ENCODE measurements around the gene RXRB. TPM values are rescaled to one million over a fixed set of nuclear protein-coding genes. Genes with fewer than 3 reads are reported as not detected.

The RXRB gene
- total and polyA plus RNA-seq, 2 of the 13 experiments (the other 11 are each of a cell fraction or from before 2014, with no cell fraction given): 26.7 to 55.7 TPM

- TF ChIP-seq, protein P1, sequence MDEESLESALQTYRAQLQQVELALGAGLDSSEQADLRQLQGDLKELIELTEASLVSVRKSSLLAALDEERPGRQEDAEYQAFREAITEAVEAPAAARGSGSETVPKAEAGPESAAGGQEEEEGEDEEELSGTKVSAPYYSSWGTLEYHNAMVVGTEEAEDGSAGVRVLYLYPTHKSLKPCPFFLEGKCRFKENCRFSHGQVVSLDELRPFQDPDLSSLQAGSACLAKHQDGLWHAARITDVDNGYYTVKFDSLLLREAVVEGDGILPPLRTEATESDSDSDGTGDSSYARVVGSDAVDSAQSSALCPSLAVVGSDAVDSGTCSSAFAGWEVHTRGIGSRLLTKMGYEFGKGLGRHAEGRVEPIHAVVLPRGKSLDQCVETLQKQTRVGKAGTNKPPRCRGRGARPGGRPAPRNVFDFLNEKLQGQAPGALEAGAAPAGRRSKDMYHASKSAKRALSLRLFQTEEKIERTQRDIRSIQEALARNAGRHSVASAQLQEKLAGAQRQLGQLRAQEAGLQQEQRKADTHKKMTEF (CRISPR knock-in tag; IDR thresholded peaks at IDR 0.05): peak; percentile 92; the same call in 1 of the 2 replicates
- TF ChIP-seq ZNF263 (CRISPR knock-in tag; IDR thresholded peaks at IDR 0.05) (peak; percentile 39; the same call in 1 of the 2 replicates), ZNF101 (CRISPR knock-in tag; IDR thresholded peaks at IDR 0.05; ENCODE audit: borderline replicate concordance, low read depth) (0 out of 2 replicates have a peak, but pooled peaks have one; percentile 42), ZNF615 (CRISPR knock-in tag; IDR thresholded peaks at IDR 0.05; ENCODE audit: borderline replicate concordance) (no peak), ZNF883 (CRISPR knock-in tag; IDR thresholded peaks at IDR 0.05; ENCODE audit: not compliant biosample characterization) (peak; percentile 19), RBM39 (IDR thresholded peaks at IDR 0.05; ENCODE audit: low read depth, low read length, poor library complexity, severe bottlenecking) (peak; percentile 62), KLF13 (CRISPR knock-in tag; IDR thresholded peaks at IDR 0.05) (no peak; the same call in 1 of the 2 replicates), THAP11 (CRISPR knock-in tag; IDR thresholded peaks at IDR 0.05) (peak; percentile 68), ZNF775 (CRISPR knock-in tag; IDR thresholded peaks at IDR 0.05; ENCODE audit: borderline replicate concordance) (peak; percentile 79; the same call in 1 of the 2 replicates), SOX6 (IDR thresholded peaks at IDR 0.05) (no peak), SOX6 (CRISPR knock-in tag; IDR thresholded peaks at IDR 0.05) (peak; percentile 62), FOXC1 (CRISPR knock-in tag; IDR thresholded peaks at IDR 0.05; ENCODE audit: borderline replicate concordance) (0 out of 2 replicates have a peak, but pooled peaks have one; percentile 78), TAF1 (CRISPR knock-in tag; IDR thresholded peaks at IDR 0.05) (peak; percentile 86), ZNF777 (CRISPR knock-in tag; IDR thresholded peaks at IDR 0.05) (peak; percentile 79), JDP2 (CRISPR knock-in tag; IDR thresholded peaks at IDR 0.05; ENCODE audit: borderline replicate concordance) (no peak), ZNF292 (CRISPR knock-in tag; IDR thresholded peaks at IDR 0.05; ENCODE audit: borderline replicate concordance, low read depth) (no peak)
- TF ChIP-seq, protein P2, sequence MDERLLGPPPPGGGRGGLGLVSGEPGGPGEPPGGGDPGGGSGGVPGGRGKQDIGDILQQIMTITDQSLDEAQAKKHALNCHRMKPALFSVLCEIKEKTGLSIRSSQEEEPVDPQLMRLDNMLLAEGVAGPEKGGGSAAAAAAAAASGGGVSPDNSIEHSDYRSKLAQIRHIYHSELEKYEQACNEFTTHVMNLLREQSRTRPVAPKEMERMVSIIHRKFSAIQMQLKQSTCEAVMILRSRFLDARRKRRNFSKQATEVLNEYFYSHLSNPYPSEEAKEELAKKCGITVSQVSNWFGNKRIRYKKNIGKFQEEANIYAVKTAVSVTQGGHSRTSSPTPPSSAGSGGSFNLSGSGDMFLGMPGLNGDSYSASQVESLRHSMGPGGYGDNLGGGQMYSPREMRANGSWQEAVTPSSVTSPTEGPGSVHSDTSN (CRISPR knock-in tag; IDR thresholded peaks at IDR 0.05): no peak
- TF ChIP-seq, protein P3, sequence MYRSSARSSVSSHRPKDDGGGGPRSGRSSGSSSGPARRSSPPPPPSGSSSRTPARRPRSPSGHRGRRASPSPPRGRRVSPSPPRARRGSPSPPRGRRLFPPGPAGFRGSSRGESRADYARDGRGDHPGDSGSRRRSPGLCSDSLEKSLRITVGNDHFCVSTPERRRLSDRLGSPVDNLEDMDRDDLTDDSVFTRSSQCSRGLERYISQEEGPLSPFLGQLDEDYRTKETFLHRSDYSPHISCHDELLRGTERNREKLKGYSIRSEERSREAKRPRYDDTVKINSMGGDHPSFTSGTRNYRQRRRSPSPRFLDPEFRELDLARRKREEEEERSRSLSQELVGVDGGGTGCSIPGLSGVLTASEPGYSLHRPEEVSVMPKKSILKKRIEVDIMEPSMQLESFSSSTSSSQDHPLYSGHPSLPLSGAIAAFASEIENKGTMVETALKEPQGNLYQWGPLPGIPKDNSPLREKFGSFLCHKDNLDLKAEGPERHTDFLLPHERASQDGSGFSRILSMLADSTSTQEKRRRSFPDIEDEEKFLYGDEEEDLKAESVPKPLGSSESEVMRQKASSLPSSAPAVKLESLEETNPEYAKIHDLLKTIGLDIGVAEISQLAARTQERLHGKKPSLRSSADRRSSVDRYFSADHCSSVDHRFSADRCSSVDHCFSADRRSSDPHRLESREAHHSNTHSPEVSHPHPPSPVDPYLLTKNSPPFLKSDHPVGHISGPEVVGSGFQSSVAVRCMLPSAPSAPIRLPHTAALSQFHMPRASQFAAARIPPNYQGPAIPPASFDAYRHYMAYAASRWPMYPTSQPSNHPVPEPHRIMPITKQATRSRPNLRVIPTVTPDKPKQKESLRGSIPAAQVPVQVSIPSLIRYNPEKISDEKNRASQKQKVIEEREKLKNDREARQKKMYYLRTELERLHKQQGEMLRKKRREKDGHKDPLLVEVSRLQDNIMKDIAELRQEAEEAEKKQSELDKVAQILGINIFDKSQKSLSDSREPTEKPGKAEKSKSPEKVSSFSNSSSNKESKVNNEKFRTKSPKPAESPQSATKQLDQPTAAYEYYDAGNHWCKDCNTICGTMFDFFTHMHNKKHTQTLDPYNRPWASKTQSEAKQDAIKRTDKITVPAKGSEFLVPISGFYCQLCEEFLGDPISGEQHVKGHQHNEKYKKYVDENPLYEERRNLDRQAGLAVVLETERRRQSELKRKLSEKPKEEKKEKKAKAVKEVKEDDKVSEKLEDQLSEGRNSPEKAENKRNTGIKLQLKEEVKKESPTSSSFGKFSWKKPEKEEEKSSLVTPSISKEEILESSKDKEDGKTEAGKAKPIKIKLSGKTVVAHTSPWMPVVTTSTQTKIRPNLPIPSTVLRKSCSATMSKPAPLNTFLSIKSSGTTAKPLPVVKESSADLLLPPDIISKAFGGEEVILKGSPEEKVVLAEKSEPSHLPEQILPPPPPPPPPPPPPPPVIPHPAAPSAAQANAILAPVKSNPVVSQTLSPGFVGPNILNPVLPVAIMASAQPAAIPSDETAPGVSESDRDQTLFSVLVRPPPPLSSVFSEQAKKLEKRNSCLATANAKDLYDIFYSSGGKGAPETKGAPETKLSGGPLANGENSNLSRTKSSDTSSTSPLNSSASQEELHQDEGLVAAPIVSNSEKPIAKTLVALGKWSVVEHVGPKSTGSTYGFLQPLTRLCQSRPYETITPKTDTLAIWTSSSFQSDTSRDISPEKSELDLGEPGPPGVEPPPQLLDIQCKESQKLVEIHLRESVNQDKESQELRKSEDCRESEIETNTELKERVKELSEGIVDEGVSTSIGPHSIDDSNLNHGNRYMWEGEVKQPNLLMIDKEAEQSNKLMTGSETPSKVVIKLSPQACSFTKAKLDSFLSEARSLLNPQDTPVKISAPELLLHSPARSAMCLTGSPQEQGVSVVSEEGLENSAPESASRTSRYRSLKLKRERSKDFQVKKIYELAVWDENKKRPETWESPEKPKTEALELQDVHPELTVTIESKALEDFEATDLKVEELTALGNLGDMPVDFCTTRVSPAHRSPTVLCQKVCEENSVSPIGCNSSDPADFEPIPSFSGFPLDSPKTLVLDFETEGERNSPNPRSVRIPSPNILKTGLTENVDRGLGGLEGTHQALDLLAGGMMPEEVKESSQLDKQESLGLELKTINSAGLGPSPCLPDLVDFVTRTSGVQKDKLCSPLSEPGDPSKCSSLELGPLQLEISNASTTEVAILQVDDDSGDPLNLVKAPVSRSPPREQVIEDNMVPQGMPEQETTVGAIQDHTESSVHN (CRISPR knock-in tag; IDR thresholded peaks at IDR 0.05): peak; percentile 75; the same call in 1 of the 2 replicates
These were observed 4.1 kb upstream of the RXRB start, which contains the start of gene HSD17B8 (continued) for GRCh38 chr6:33204415-33205190.
